HCT116 (cell line): ENCODE data around the gene ZNF287. TPM values are rescaled to one million over a fixed set of nuclear protein-coding genes. Genes with fewer than 3 reads are reported as not detected.

Source experiments
- ATAC-seq: fragments of 200-7000 bp; cut with Tn5 transposase; 2 replicates; pipeline ENCODE4 v1.9.1; 2020; ENCODE audit warnings: mild to moderate bottlenecking, moderate library complexity
- BruUV-seq: library from RNA; stranded (reverse); fragments of 400-500 nt; replicated peaks from 2 replicates; lab custom pipeline; 2021; lab: Mats Ljungman, UMichigan
- CTCF ChIA-PET: fragments of 300-600 bp; sonication (Branson Sonifier 250); formaldehyde crosslinking; loops from one replicate; lab custom pipeline; 2021; ENCODE audit warnings: antibody characterized with exemption; lab: Charles Lee
- POLR2A ChIA-PET: fragments of 300-600, 350-600 bp; sonication (Branson Sonifier 250); formaldehyde crosslinking; loops from one replicate; lab custom pipeline; 2021; ENCODE audit warnings: antibody characterized with exemption; lab: Charles Lee
- RAD21 ChIA-PET, 2 experiments: fragments of 300-600 bp; sonication (Branson Sonifier 250); formaldehyde crosslinking; loops; one replicate each; lab custom pipeline; 2023; ENCODE audit warnings: low total read pairs in 2 of 2; ENCODE audit not compliant: uncharacterized antibody in 2 of 2, unreplicated experiment in 2 of 2, low non-redundant PET in 1 of 2; lab: Charles Lee
- DNase-seq: peaks from one replicate; pipeline ENCODE4 v3.0.0-alpha.2; 2010; ENCODE audit warnings: low read depth, low spot score
- H2AFZ ChIP-seq: fragments of 200-600 bp; shearing (Covaris generic), sonication (generic); 2 replicates; pipeline ENCODE4 v1.6.1; 2017; ENCODE audit warnings: low read depth, mixed run types, mixed read lengths, antibody characterized with exemption, low read length; ENCODE audit not compliant: poor library complexity, severe bottlenecking
- H3K27ac ChIP-seq: 2 replicates; pipeline ENCODE4 v1.5.1; 2012; ENCODE audit warnings: low read depth, low read length
- H3K27me3 ChIP-seq: fragments of 200-600 bp; sonication (generic); 2 replicates; pipeline ENCODE4 v1.6.1; 2016; ENCODE audit warnings: mixed run types, low read length, mixed read lengths; ENCODE audit not compliant: insufficient read depth
- H3K36me3 ChIP-seq, 2 experiments: fragments of 200-500 bp in 1 of 2; fragments of 200-600 bp in 1 of 2; sonication (Bioruptor generic) in 1 of 2; sonication (generic) in 1 of 2; 2 replicates each; pipeline versions ENCODE4 v1.5.1 to v1.6.1; 2014 to 2016; ENCODE audit warnings: low read length in 2 of 2, inconsistent platforms in 1 of 2, mixed read lengths in 1 of 2, mixed run types in 1 of 2; ENCODE audit not compliant: insufficient read depth in 2 of 2, control insufficient read depth in 1 of 2
- H3K4me1 ChIP-seq, 2 experiments: fragments of 200-600 bp in 1 of 2; sonication (generic) in 1 of 2; 2 replicates each; pipeline versions ENCODE4 v1.5.1 to v1.6.1; 2012 to 2017; ENCODE audit warnings: low read length in 2 of 2, inconsistent platforms in 1 of 2, mild to moderate bottlenecking in 1 of 2, mixed read lengths in 1 of 2, mixed run types in 1 of 2, moderate library complexity in 1 of 2; ENCODE audit not compliant: insufficient read depth in 2 of 2, control insufficient read depth in 1 of 2
- H3K4me2 ChIP-seq: fragments of 200-600 bp; sonication (generic); 2 replicates; pipeline ENCODE4 v1.6.1; 2017; ENCODE audit warnings: mixed run types, low read length, mixed read lengths
- H3K4me3 ChIP-seq, 2 experiments: fragments of 200-600 bp in 1 of 2; sonication (generic) in 1 of 2; replicated peaks in 1 of 2; 2 replicates each; pipeline ENCODE4 v1.5.1; 2011 to 2016; ENCODE audit warnings: low read length in 2 of 2, control low read depth in 1 of 2, low read depth in 1 of 2, mild to moderate bottlenecking in 1 of 2, mixed read lengths in 1 of 2, mixed run types in 1 of 2
- H3K79me2 ChIP-seq: fragments of 200-600 bp; sonication (generic); 2 replicates; pipeline ENCODE4 v1.6.1; 2017; ENCODE audit warnings: mild to moderate bottlenecking, mixed run types, low read length, moderate library complexity, mixed read lengths; ENCODE audit not compliant: insufficient read depth
- H3K9ac ChIP-seq: fragments of 200-600 bp; sonication (generic); 2 replicates; pipeline ENCODE4 v1.6.1; 2016; ENCODE audit warnings: low read length, mixed read lengths
- H3K9me2 ChIP-seq: fragments of 200-600 bp; sonication (generic), shearing (Covaris generic); 2 replicates; pipeline ENCODE4 v1.6.1; 2017; ENCODE audit warnings: mixed run types, mild to moderate bottlenecking, moderate library complexity; ENCODE audit not compliant: insufficient read depth
- H3K9me3 ChIP-seq, 2 experiments: fragments of 200-500 bp in 1 of 2; fragments of 200-600 bp in 1 of 2; sonication (Bioruptor generic) in 1 of 2; sonication (generic) in 1 of 2; 2 replicates each; pipeline ENCODE4 v1.6.1; 2014 to 2017; ENCODE audit warnings: low read length in 2 of 2, mixed read lengths in 2 of 2, inconsistent platforms in 1 of 2, low read depth in 1 of 2, mild to moderate bottlenecking in 1 of 2, mixed run types in 1 of 2, moderate library complexity in 1 of 2; ENCODE audit not compliant: control insufficient read depth in 1 of 2, insufficient read depth in 1 of 2
- H4K20me1 ChIP-seq: fragments of 200-600 bp; sonication (generic), shearing (Covaris generic); 2 replicates; pipeline ENCODE4 v1.6.1; 2017; ENCODE audit warnings: mixed run types, mild to moderate bottlenecking, moderate library complexity; ENCODE audit not compliant: insufficient read depth
- CBX3 ChIP-seq: IDR thresholded peaks from 2 replicates; pipeline ENCODE4 v1.6.1; 2012; ENCODE audit warnings: low read depth
- CEBPB ChIP-seq: IDR thresholded peaks from 2 replicates; pipeline ENCODE4 v1.6.1; 2012; ENCODE audit warnings: low read depth
- CTCF ChIP-seq, 3 experiments: fragments of 200-600 bp in 1 of 3; sonication (generic) in 1 of 3; IDR thresholded peaks in 2 of 3; conservative IDR thresholded peaks in 1 of 3; 2 replicates each; pipeline ENCODE4 v1.5.1; 2012 to 2017; ENCODE audit warnings: low read depth in 2 of 3, low read length in 2 of 3, antibody characterized with exemption in 1 of 3, borderline replicate concordance in 1 of 3, control low read depth in 1 of 3, mild to moderate bottlenecking in 1 of 3, mixed read lengths in 1 of 3, mixed run types in 1 of 3, moderate library complexity in 1 of 3; ENCODE audit not compliant: insufficient read depth in 1 of 3
- EGR1 ChIP-seq: IDR thresholded peaks from 2 replicates; pipeline ENCODE4 v1.6.1; 2012; ENCODE audit warnings: low read depth
- ELF1 ChIP-seq: IDR thresholded peaks from 2 replicates; pipeline ENCODE4 v1.6.1; 2012; ENCODE audit warnings: low read depth, borderline replicate concordance
- EZH2 ChIP-seq: fragments of 200-600 bp; sonication (generic); IDR thresholded peaks from 2 replicates; pipeline ENCODE4 v1.6.1; 2017; ENCODE audit warnings: antibody characterized with exemption, mixed run types
- EZH2phosphoT487 ChIP-seq: fragments of 200-600 bp; IDR thresholded peaks from 2 replicates; pipeline ENCODE4 v1.6.1; 2018; ENCODE audit warnings: antibody characterized with exemption, borderline replicate concordance
- FOSL1 ChIP-seq: IDR thresholded peaks from 2 replicates; pipeline ENCODE4 v1.6.1; 2012; ENCODE audit warnings: low read depth
- JUND ChIP-seq: IDR thresholded peaks from 2 replicates; pipeline ENCODE4 v1.6.1; 2012
- POLR2A ChIP-seq: IDR thresholded peaks from 2 replicates; pipeline ENCODE4 v1.7.0; 2011; ENCODE audit warnings: borderline replicate concordance; ENCODE audit not compliant: insufficient read depth, insufficient read length; ENCODE audit errors: extremely low read depth
- POLR2AphosphoS5 ChIP-seq: IDR thresholded peaks from 2 replicates; pipeline ENCODE4 v1.6.1; 2011; ENCODE audit warnings: mild to moderate bottlenecking, low read depth, low read length, moderate library complexity
- RAD21 ChIP-seq: IDR thresholded peaks from 2 replicates; pipeline ENCODE4 v1.6.1; 2012; ENCODE audit warnings: low read depth, mild to moderate bottlenecking
- SIN3A ChIP-seq: IDR thresholded peaks from 2 replicates; pipeline ENCODE4 v1.6.1; 2012; ENCODE audit warnings: low read depth
- SP1 ChIP-seq: IDR thresholded peaks from 2 replicates; pipeline ENCODE4 v1.6.1; 2012; ENCODE audit warnings: low read depth
- SRF ChIP-seq: IDR thresholded peaks from 2 replicates; pipeline ENCODE4 v1.6.1; 2012; ENCODE audit warnings: low read depth
- TCF7L2 ChIP-seq: IDR thresholded peaks from 2 replicates; pipeline ENCODE4 v1.7.0; 2011; ENCODE audit warnings: borderline replicate concordance, inconsistent platforms; ENCODE audit not compliant: insufficient read depth, insufficient read length; ENCODE audit errors: extremely low read depth
- YY1 ChIP-seq: IDR thresholded peaks from 2 replicates; pipeline ENCODE4 v1.6.1; 2011; ENCODE audit warnings: low read length, low read depth, moderate library complexity, mild to moderate bottlenecking; ENCODE audit not compliant: insufficient replicate concordance; ENCODE audit errors: extremely low read depth
- ZFX ChIP-seq: fragments of 450-650 bp; IDR thresholded peaks from 2 replicates; pipeline ENCODE4 v1.6.1; 2017
- intact Hi-C: fragments of 100-400 bp; cut with micrococcal nuclease; formaldehyde crosslinking; loops from 2 replicates; pipeline ENCODE4 v1.10.0; 2022
- total RNA-seq: library from RNA; stranded (reverse); gene quantifications from one replicate; pipeline ENCODE4 v1.2.1, GENCODE V29; 2021; ENCODE audit not compliant: unreplicated experiment
- TF ChIP-seq, protein P1 (sequence below): IDR thresholded peaks from 2 replicates; pipeline ENCODE4 v1.6.1; 2012
- TF ChIP-seq, protein P2 (sequence below): IDR thresholded peaks from 2 replicates; pipeline ENCODE4 v1.6.1; 2011; ENCODE audit warnings: mild to moderate bottlenecking, low read length, moderate library complexity; ENCODE audit not compliant: insufficient replicate concordance; ENCODE audit errors: extremely low read depth

Gene ZNF287
- total RNA-seq, 1 experiment from 2014 or later: not detected

GRCh38 chr17:16515933-16516332 lies 53.1 kb downstream of the ZNF287 start:
- no peak for TF ChIP-seq SIN3A
- no peak for TF ChIP-seq CBX3
- no peak for TF ChIP-seq POLR2AphosphoS5
- no peak for TF ChIP-seq JUND
- TF ChIP-seq FOSL1: no peak
- TF ChIP-seq, protein P1, sequence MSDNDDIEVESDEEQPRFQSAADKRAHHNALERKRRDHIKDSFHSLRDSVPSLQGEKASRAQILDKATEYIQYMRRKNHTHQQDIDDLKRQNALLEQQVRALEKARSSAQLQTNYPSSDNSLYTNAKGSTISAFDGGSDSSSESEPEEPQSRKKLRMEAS: no peak
- TF ChIP-seq RAD21: no peak
- TF ChIP-seq EZH2phosphoT487: no peak
- TF ChIP-seq, protein P2, sequence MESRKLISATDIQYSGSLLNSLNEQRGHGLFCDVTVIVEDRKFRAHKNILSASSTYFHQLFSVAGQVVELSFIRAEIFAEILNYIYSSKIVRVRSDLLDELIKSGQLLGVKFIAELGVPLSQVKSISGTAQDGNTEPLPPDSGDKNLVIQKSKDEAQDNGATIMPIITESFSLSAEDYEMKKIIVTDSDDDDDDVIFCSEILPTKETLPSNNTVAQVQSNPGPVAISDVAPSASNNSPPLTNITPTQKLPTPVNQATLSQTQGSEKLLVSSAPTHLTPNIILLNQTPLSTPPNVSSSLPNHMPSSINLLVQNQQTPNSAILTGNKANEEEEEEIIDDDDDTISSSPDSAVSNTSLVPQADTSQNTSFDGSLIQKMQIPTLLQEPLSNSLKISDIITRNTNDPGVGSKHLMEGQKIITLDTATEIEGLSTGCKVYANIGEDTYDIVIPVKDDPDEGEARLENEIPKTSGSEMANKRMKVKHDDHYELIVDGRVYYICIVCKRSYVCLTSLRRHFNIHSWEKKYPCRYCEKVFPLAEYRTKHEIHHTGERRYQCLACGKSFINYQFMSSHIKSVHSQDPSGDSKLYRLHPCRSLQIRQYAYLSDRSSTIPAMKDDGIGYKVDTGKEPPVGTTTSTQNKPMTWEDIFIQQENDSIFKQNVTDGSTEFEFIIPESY: no peak
- TF ChIP-seq POLR2A: no peak
- TF ChIP-seq EGR1: no peak
- no peak for TF ChIP-seq YY1
- no peak for TF ChIP-seq SRF
- no peak for TF ChIP-seq ELF1
- TF ChIP-seq ZFX: no peak
- no peak for TF ChIP-seq SP1
- TF ChIP-seq CEBPB: no peak
- no peak for TF ChIP-seq CTCF (IDR thresholded peaks at IDR 0.05 in 2 of 3, conservative IDR thresholded peaks at IDR 0.05 in 1 of 3; ENCODE audit: borderline replicate concordance in 1 of 3, insufficient read depth in 1 of 3, low read depth in 2 of 3, low read length in 2 of 3)
- no peak for TF ChIP-seq EZH2
- TF ChIP-seq TCF7L2: no peak
- TF ChIP-seq, all 23 proteins: peak for 0
- H3K9ac ChIP-seq: no peak overlapping the region
- no TSS peak for BruUV-seq
- H3K27ac ChIP-seq: no peak overlapping the region
- ChIA-PET CTCF (no interaction called here), POLR2A (no interaction called here), RAD21 (no interaction called here)
- H3K9me2 ChIP-seq: no peaks in the 10 kb centered on the region
- H3K4me2 ChIP-seq: peak overlapping the region; percentile 83
- H4K20me1 ChIP-seq: no peaks in the 10 kb centered on the region
- H3K4me3 ChIP-seq: peak overlapping the region in 1 of 2 experiments; percentile 36; a peak in 1 of 4 replicates
- no peaks in the 10 kb centered on the region for H3K9me3 ChIP-seq
- no peaks in the 10 kb centered on the region for H3K27me3 ChIP-seq
- H3K36me3 ChIP-seq: no peaks in the 10 kb centered on the region
- peaks cover 18 to 22% of the 10 kb centered on the region in 2 experiments for H3K4me1 ChIP-seq
- ATAC-seq: no peak
- H2AFZ ChIP-seq: peak overlapping the region; percentile 96
- intact Hi-C loops: no loop called here
- H3K79me2 ChIP-seq: no peaks in the 10 kb centered on the region
- DNase-seq: no peak
